IPS-18a (cell line): Measurements from ENCODE around the gene DOCK4.

ENCODE experiments used
- H3K27ac ChIP-seq: one replicate; pipeline ENCODE4 v1.5.1; 2013; ENCODE audit warnings: low read length
- H3K27me3 ChIP-seq: one replicate; pipeline ENCODE4 v1.6.1; 2013; ENCODE audit warnings: mild to moderate bottlenecking, low read length; ENCODE audit not compliant: control insufficient read depth, insufficient read depth
- H3K36me3 ChIP-seq: one replicate; pipeline ENCODE4 v1.6.1; 2013; ENCODE audit warnings: low read depth, low read length; ENCODE audit not compliant: control insufficient read depth
- H3K4me1 ChIP-seq: one replicate; pipeline ENCODE4 v1.6.1; 2013; ENCODE audit warnings: low read depth, low read length; ENCODE audit not compliant: control insufficient read depth
- H3K4me3 ChIP-seq: one replicate; pipeline ENCODE4 v1.5.1; 2013; ENCODE audit warnings: low read length
- H3K9ac ChIP-seq: one replicate; pipeline ENCODE4 v1.6.1; 2013; ENCODE audit warnings: mild to moderate bottlenecking, low read length, moderate library complexity
- H3K9me3 ChIP-seq: one replicate; pipeline ENCODE4 v1.6.1; 2013; ENCODE audit warnings: low read depth, low read length; ENCODE audit not compliant: control insufficient read depth

The DOCK4 gene

GRCh38 chr7:112234147-112234546, 27.9 kb upstream of the DOCK4 start:
- Histone ChIP-seq H3K27me3 (no peaks in the 10 kb centered on the region), H3K36me3 (no peaks in the 10 kb centered on the region), H3K4me3 (no peak overlapping the region), H3K27ac (no peak overlapping the region), H3K9ac (no peak overlapping the region), H3K4me1 (no peaks in the 10 kb centered on the region), H3K9me3 (no peaks in the 10 kb centered on the region)

GRCh38 chr7:112233048-112233697, 27.0 kb upstream of the DOCK4 start:
- Histone ChIP-seq H3K27ac (no peak overlapping the region), H3K36me3 (no peaks in the 10 kb centered on the region), H3K27me3 (no peaks in the 10 kb centered on the region), H3K9ac (no peak overlapping the region), H3K4me3 (no peak overlapping the region), H3K9me3 (no peaks in the 10 kb centered on the region), H3K4me1 (no peaks in the 10 kb centered on the region)

GRCh38 chr7:112232212-112232978, 26.2 kb upstream of the DOCK4 start:
- Histone ChIP-seq H3K4me3 (no peak overlapping the region), H3K27ac (no peak overlapping the region), H3K27me3 (no peaks in the 10 kb centered on the region), H3K9me3 (no peaks in the 10 kb centered on the region), H3K36me3 (no peaks in the 10 kb centered on the region), H3K9ac (no peak overlapping the region), H3K4me1 (no peaks in the 10 kb centered on the region)

- Histone ChIP-seq H3K4me1 (peaks cover 8% of the 10 kb centered on the region), H3K9me3 (no peaks in the 10 kb centered on the region), H3K4me3 (no peak overlapping the region), H3K9ac (no peak overlapping the region), H3K27ac (no peak overlapping the region), H3K27me3 (no peaks in the 10 kb centered on the region), H3K36me3 (no peaks in the 10 kb centered on the region)
These were observed 22.4 kb upstream of the DOCK4 start for GRCh38 chr7:112228632-112229031.

- Histone ChIP-seq H3K4me1 (peaks cover 8% of the 10 kb centered on the region), H3K9me3 (no peaks in the 10 kb centered on the region), H3K9ac (no peak overlapping the region), H3K36me3 (no peaks in the 10 kb centered on the region), H3K4me3 (no peak overlapping the region), H3K27ac (no peak overlapping the region), H3K27me3 (no peaks in the 10 kb centered on the region)
These were observed 20.6 kb upstream of the DOCK4 start for GRCh38 chr7:112226701-112227276.

- H3K27ac ChIP-seq = no peak overlapping the region
- peaks cover 8% of the 10 kb centered on the region for H3K4me1 ChIP-seq
- no peak overlapping the region for H3K9ac ChIP-seq
- no peak overlapping the region for H3K4me3 ChIP-seq
- no peaks in the 10 kb centered on the region for H3K27me3 ChIP-seq
- H3K9me3 ChIP-seq = no peaks in the 10 kb centered on the region
- no peaks in the 10 kb centered on the region for H3K36me3 ChIP-seq
These were observed 18.8 kb upstream of the DOCK4 start for GRCh38 chr7:112225006-112225405.

GRCh38 chr7:112224186-112224585, 18.0 kb upstream of the DOCK4 start:
- Histone ChIP-seq H3K27me3 (no peaks in the 10 kb centered on the region), H3K4me1 (peaks cover 8% of the 10 kb centered on the region), H3K9me3 (no peaks in the 10 kb centered on the region), H3K4me3 (no peak overlapping the region), H3K36me3 (no peaks in the 10 kb centered on the region), H3K9ac (no peak overlapping the region), H3K27ac (no peak overlapping the region)

- H3K4me3 ChIP-seq = no peak overlapping the region
- H3K27ac ChIP-seq = no peak overlapping the region
- no peaks in the 10 kb centered on the region for H3K36me3 ChIP-seq
- H3K9me3 ChIP-seq = no peaks in the 10 kb centered on the region
- H3K4me1 ChIP-seq = peaks cover 8% of the 10 kb centered on the region
- H3K9ac ChIP-seq = no peak overlapping the region
- no peaks in the 10 kb centered on the region for H3K27me3 ChIP-seq
These were observed 17.1 kb upstream of the DOCK4 start for GRCh38 chr7:112223310-112223709.

- Histone ChIP-seq H3K9me3 (no peaks in the 10 kb centered on the region), H3K36me3 (no peaks in the 10 kb centered on the region), H3K4me1 (peaks cover under 1% of the 10 kb centered on the region), H3K27me3 (no peaks in the 10 kb centered on the region), H3K27ac (no peak overlapping the region), H3K9ac (no peak overlapping the region), H3K4me3 (no peak overlapping the region)
These were observed 14.8 kb upstream of the DOCK4 start for GRCh38 chr7:112220877-112221434.

GRCh38 chr7:112215787-112216186, 9.6 kb upstream of the DOCK4 start:
- Histone ChIP-seq H3K4me1 (peaks cover 11% of the 10 kb centered on the region), H3K27me3 (no peaks in the 10 kb centered on the region), H3K27ac (no peak overlapping the region), H3K36me3 (no peaks in the 10 kb centered on the region), H3K9me3 (no peaks in the 10 kb centered on the region), H3K4me3 (no peak overlapping the region), H3K9ac (no peak overlapping the region)

GRCh38 chr7:112214883-112215282, 8.7 kb upstream of the DOCK4 start:
- Histone ChIP-seq H3K27me3 (no peaks in the 10 kb centered on the region), H3K36me3 (no peaks in the 10 kb centered on the region), H3K27ac (no peak overlapping the region), H3K9ac (no peak overlapping the region), H3K4me3 (no peak overlapping the region), H3K4me1 (peaks cover 11% of the 10 kb centered on the region), H3K9me3 (no peaks in the 10 kb centered on the region)
